CD4-positive, alpha-beta T cell (primary cell): Measurements from ENCODE around the gene SFMBT2. TPM values are rescaled to one million over a fixed set of nuclear protein-coding genes. Genes with fewer than 3 reads are reported as not detected.

ENCODE experiments used
- ATAC-seq: fragments of 200-7000 bp; cut with Tn5 transposase; one replicate; pipeline ENCODE4 v1.10.0; 2022; ENCODE audit warnings: mild to moderate bottlenecking; ENCODE audit not compliant: poor library complexity
- CTCF ChIA-PET: fragments of 350-600 bp; sonication (Branson Sonifier 250); formaldehyde crosslinking; loops from one replicate; lab custom pipeline; 2021; ENCODE audit warnings: antibody characterized with exemption, inconsistent platforms; lab: Charles Lee
- POLR2A ChIA-PET: fragments of 350-600 bp; sonication (Branson Sonifier 250); formaldehyde crosslinking; loops from one replicate; lab custom pipeline; 2021; ENCODE audit warnings: antibody characterized with exemption, inconsistent platforms; lab: Charles Lee
- DNase-seq, 14 experiments: peaks; one replicate each; pipeline ENCODE4 v3.0.0-alpha.2; 2013 to 2020; ENCODE audit warnings: mixed read lengths in 2 of 14
- H3K27ac ChIP-seq, 2 donors: one replicate each; pipeline versions ENCODE4 v1.5.1 to v1.7.0; 2013; ENCODE audit warnings: low read length in 2 of 2, low read depth in 1 of 2, mild to moderate bottlenecking in 1 of 2
- H3K27me3 ChIP-seq, 2 experiments: 1 replicate in 1 of 2; 2 replicates in 1 of 2; pipeline versions ENCODE4 v1.6.1 to v1.7.0; 2013; ENCODE audit warnings: low read length in 2 of 2, control low read depth in 1 of 2, mild to moderate bottlenecking in 1 of 2, moderate library complexity in 1 of 2; ENCODE audit not compliant: insufficient read depth in 2 of 2, control insufficient read depth in 1 of 2
- H3K36me3 ChIP-seq: one replicate; pipeline ENCODE4 v1.6.1; 2013; ENCODE audit warnings: low read length, control low read depth; ENCODE audit not compliant: insufficient read depth
- H3K4me1 ChIP-seq: one replicate; pipeline ENCODE4 v1.6.1; 2013; ENCODE audit warnings: low read length, control low read depth; ENCODE audit not compliant: insufficient read depth
- H3K4me3 ChIP-seq: one replicate; pipeline ENCODE4 v1.5.1; 2013; ENCODE audit warnings: mild to moderate bottlenecking, low read length, moderate library complexity
- H3K9me3 ChIP-seq, 2 experiments: 1 replicate in 1 of 2; 2 replicates in 1 of 2; pipeline versions ENCODE4 v1.6.1 to v1.7.0; 2013; ENCODE audit warnings: low read length in 2 of 2, mild to moderate bottlenecking in 2 of 2, control low read depth in 1 of 2, moderate library complexity in 1 of 2; ENCODE audit not compliant: control insufficient read depth in 1 of 2, insufficient read depth in 1 of 2
- H3K27ac Mint-ChIP-seq: one replicate; pipeline ENCODE4 v1.8.0; 2020; ENCODE audit warnings: mixed read lengths
- H3K27me3 Mint-ChIP-seq: one replicate; pipeline ENCODE4 v1.8.0; 2021; ENCODE audit warnings: mixed read lengths
- H3K36me3 Mint-ChIP-seq: one replicate; pipeline ENCODE4 v1.8.0; 2021; ENCODE audit warnings: low read depth, mixed read lengths
- H3K4me1 Mint-ChIP-seq: one replicate; pipeline ENCODE4 v1.8.0; 2021; ENCODE audit warnings: low read depth, mixed read lengths
- H3K4me3 Mint-ChIP-seq: one replicate; pipeline ENCODE4 v1.8.0; 2020; ENCODE audit warnings: mild to moderate bottlenecking, mixed read lengths
- H3K9me3 Mint-ChIP-seq: one replicate; pipeline ENCODE4 v1.8.0; 2020; ENCODE audit warnings: mixed read lengths
- CTCF ChIP-seq: fragments of 200-600 bp; IDR thresholded peaks from one replicate; pipeline ENCODE4 v1.8.0; 2022; ENCODE audit warnings: antibody characterized with exemption, mild to moderate bottlenecking
- intact Hi-C, 2 experiments: fragments of 100-400 bp; cut with DNase I in 1 of 2; cut with micrococcal nuclease in 1 of 2; formaldehyde crosslinking; loops; one replicate each; pipeline versions ENCODE4 v1.15.1 to v1.9.0; 2023 to 2025; cut with DNase I, micrococcal nuclease
- total RNA-seq, 174 experiments: library from RNA in 2 of 174; stranded (reverse) in 2 of 174; gene quantifications; one replicate each; pipeline ENCODE4 v1.2.3 and lab custom pipeline; 2021 to 2026

The SFMBT2 gene
- total RNA-seq, 2 experiments from 2014 or later = 41.0 to 42.0 TPM

GRCh38 chr10:7401782-7402181 lies 9.1 kb downstream of the SFMBT2 start:
- H3K4me1 ChIP-seq = peaks cover 11% of the 10 kb centered on the region
- H3K27ac Mint-ChIP-seq = no peak overlapping the region
- no peak overlapping the region for H3K27ac ChIP-seq
- H3K4me3 Mint-ChIP-seq = no peak overlapping the region
- ATAC-seq (no peak), DNase-seq (no peak)
- H3K36me3 Mint-ChIP-seq = peaks cover 58% of the 10 kb centered on the region
- peaks cover 78% of the 10 kb centered on the region for H3K4me1 Mint-ChIP-seq
- no peak overlapping the region for H3K4me3 ChIP-seq
- intact Hi-C loops = no loop called here
- H3K9me3 ChIP-seq = no peaks in the 10 kb centered on the region
- no peak for TF ChIP-seq CTCF
- peaks cover 5% of the 10 kb centered on the region for H3K36me3 ChIP-seq
- ChIA-PET POLR2A (interaction anchor here (2.1 kb wide), 1 partner anchor 10 kb away, joined by 6 read pairs; the partner anchor contains the start of gene SFMBT2), CTCF (no interaction called here)
- H3K9me3 Mint-ChIP-seq = no peaks in the 10 kb centered on the region
- no peaks in the 10 kb centered on the region for H3K27me3 ChIP-seq
- no peaks in the 10 kb centered on the region for H3K27me3 Mint-ChIP-seq

GRCh38 chr10:7401156-7401555 lies 9.7 kb downstream of the SFMBT2 start:
- Mint-ChIP-seq H3K36me3 (peaks cover 58% of the 10 kb centered on the region), H3K27me3 (no peaks in the 10 kb centered on the region), H3K27ac (no peak overlapping the region), H3K4me1 (peaks cover 77% of the 10 kb centered on the region), H3K4me3 (no peak overlapping the region), H3K9me3 (no peaks in the 10 kb centered on the region)
- Histone ChIP-seq H3K4me1 (peaks cover 9% of the 10 kb centered on the region), H3K4me3 (no peak overlapping the region), H3K27ac (no peak overlapping the region), H3K9me3 (no peaks in the 10 kb centered on the region), H3K27me3 (no peaks in the 10 kb centered on the region), H3K36me3 (peaks cover 5% of the 10 kb centered on the region)
- intact Hi-C loops = no loop called here
- ATAC-seq = no peak
- ChIA-PET POLR2A (no interaction called here), CTCF (no interaction called here)
- no peak for DNase-seq
- no peak for TF ChIP-seq CTCF

GRCh38 chr10:7400068-7400715 lies 10.6 kb downstream of the SFMBT2 start:
- no peaks in the 10 kb centered on the region for H3K27me3 ChIP-seq

More at GRCh38 chr10:7400068-7400715, 10.6 kb downstream of the SFMBT2 start:
- H3K4me1 ChIP-seq = peaks cover 7% of the 10 kb centered on the region
- H3K4me1 Mint-ChIP-seq = peaks cover 77% of the 10 kb centered on the region
- H3K9me3 ChIP-seq = no peaks in the 10 kb centered on the region
- peaks cover 4% of the 10 kb centered on the region for H3K36me3 ChIP-seq
- no peak for ATAC-seq
- H3K4me3 ChIP-seq = no peak overlapping the region
- intact Hi-C loops = no loop called here
- H3K27ac ChIP-seq = no peak overlapping the region
- peaks cover 51% of the 10 kb centered on the region for H3K36me3 Mint-ChIP-seq
- DNase-seq = no peak
- POLR2A ChIA-PET = interaction anchor here (1.4 kb wide), 1 partner anchor 10 kb away, joined by 4 read pairs; no protein-coding TSS in a partner anchor
- peak overlapping the region; percentile 42 for H3K27ac Mint-ChIP-seq
- H3K27me3 Mint-ChIP-seq = no peaks in the 10 kb centered on the region
- no peak for TF ChIP-seq CTCF
- CTCF ChIA-PET = no interaction called here
- no peaks in the 10 kb centered on the region for H3K9me3 Mint-ChIP-seq
- H3K4me3 Mint-ChIP-seq = no peak overlapping the region
